OCI-LY3 (cell line): Measurements from ENCODE around the gene MAP2K7.

Experiments used
- H2AFZ ChIP-seq: fragments of 200-600, 300-600 bp; shearing (Covaris generic); 2 replicates; pipeline ENCODE4 v1.6.0; 2014; ENCODE audit warnings: antibody characterized with exemption, low read depth, low read length
- H3K27ac ChIP-seq: fragments of 200-600, 300-600 bp; sonication (generic); 2 replicates; pipeline ENCODE4 v1.5.1; 2014; ENCODE audit warnings: mild to moderate bottlenecking, low read length, moderate library complexity, mixed read lengths
- H3K27me3 ChIP-seq: fragments of 200-600, 300-600 bp; sonication (generic); 2 replicates; pipeline ENCODE4 v1.6.1; 2014; ENCODE audit warnings: low read depth, low read length, mixed read lengths
- H3K36me3 ChIP-seq: fragments of 200-600, 300-600 bp; sonication (generic); replicated peaks from 2 replicates; pipeline ENCODE3; 2014; ENCODE audit warnings: low read depth, low read length, mixed read lengths
- H3K4me1 ChIP-seq: fragments of 300-600, 200-600 bp; sonication (generic); 2 replicates; pipeline ENCODE4 v1.6.1; 2014; ENCODE audit warnings: low read length, mixed read lengths
- H3K4me2 ChIP-seq: fragments of 200-600, 300-600 bp; sonication (generic); 2 replicates; pipeline ENCODE4 v1.6.1; 2014; ENCODE audit warnings: low read length, mixed read lengths
- H3K4me3 ChIP-seq: fragments of 300-600, 200-600 bp; sonication (generic); 2 replicates; pipeline ENCODE4 v1.5.1; 2014; ENCODE audit warnings: antibody characterized with exemption, mild to moderate bottlenecking, low read length, moderate library complexity
- H3K79me2 ChIP-seq: fragments of 300-600, 200-600 bp; shearing (Covaris generic); 2 replicates; pipeline ENCODE4 v1.6.1; 2014; ENCODE audit warnings: mild to moderate bottlenecking, low read length, mixed read lengths
- H3K9ac ChIP-seq: fragments of 300-600, 200-600 bp; shearing (Covaris generic); 2 replicates; pipeline ENCODE4 v1.6.0; 2014; ENCODE audit warnings: mild to moderate bottlenecking, low read length, moderate library complexity
- H3K9me3 ChIP-seq: fragments of 200-600, 300-600 bp; shearing (Covaris generic); 2 replicates; pipeline ENCODE4 v1.6.1; 2014; ENCODE audit warnings: low read length, mixed read lengths; ENCODE audit not compliant: insufficient read depth
- H4K20me1 ChIP-seq: fragments of 200-600, 300-600 bp; sonication (generic); 2 replicates; pipeline ENCODE4 v1.6.1; 2016; ENCODE audit warnings: low read length, mixed read lengths; ENCODE audit not compliant: insufficient read depth
- EZH2phosphoT487 ChIP-seq: fragments of 200-600 bp; shearing (Covaris generic); IDR thresholded peaks from 2 replicates; pipeline ENCODE4 v1.6.1; 2018; ENCODE audit warnings: antibody characterized with exemption, mixed run types, low read depth
- TF ChIP-seq, protein P1 (sequence below): fragments of 200-600, 300-600 bp; sonication (generic); IDR thresholded peaks from 2 replicates; pipeline ENCODE4 v1.5.1; 2014; ENCODE audit warnings: antibody characterized with exemption, low read length, low read depth

The MAP2K7 gene

DNA sequence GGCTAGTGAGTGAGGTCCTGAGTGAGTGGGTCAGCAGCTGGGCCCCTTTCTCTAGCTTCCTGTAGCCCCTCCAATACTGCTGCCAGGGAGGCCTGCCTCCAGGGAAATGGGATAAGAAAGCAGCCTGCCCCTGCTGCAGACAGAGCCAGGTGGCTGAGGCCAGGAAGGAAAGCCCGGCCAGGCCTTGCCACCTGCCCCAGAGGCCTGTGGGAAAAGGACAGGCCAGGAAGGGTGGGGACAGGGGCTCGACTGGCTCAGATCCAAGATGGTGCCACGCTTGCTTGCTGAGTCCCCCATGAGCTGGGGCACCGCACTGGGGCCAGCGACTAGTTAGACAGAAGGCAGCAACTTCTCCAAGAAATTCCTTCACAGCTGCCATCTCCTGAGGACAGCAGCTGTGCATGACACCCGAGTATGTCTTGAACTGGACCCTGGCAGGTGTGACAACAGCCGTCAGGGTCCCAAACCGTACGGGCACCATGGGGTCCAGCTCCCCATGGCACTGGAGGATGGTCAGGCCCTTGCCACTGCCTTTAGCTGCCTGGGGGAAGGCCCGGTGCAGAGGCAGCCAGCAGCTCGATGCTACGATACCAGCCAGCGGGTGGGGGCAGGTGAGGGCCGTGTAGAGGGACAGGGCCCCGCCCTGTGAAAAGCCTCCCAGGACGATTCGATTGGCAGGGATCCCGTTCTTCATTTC lies 24.4 kb upstream of the MAP2K7 start:
- Histone ChIP-seq H3K79me2 (no peaks in the 10 kb centered on the region), H3K9me3 (no peaks in the 10 kb centered on the region), H2AFZ (no peak overlapping the region; the same call in 1 of the 2 replicates), H3K9ac (no peak overlapping the region), H3K4me1 (no peaks in the 10 kb centered on the region), H3K36me3 (peaks cover 2% of the 10 kb centered on the region), H3K4me3 (no peak overlapping the region), H4K20me1 (no peaks in the 10 kb centered on the region), H3K27me3 (no peaks in the 10 kb centered on the region), H3K27ac (no peak overlapping the region), H3K4me2 (no peak overlapping the region)
- TF ChIP-seq EZH2phosphoT487 = no peak
- TF ChIP-seq, protein P1, sequence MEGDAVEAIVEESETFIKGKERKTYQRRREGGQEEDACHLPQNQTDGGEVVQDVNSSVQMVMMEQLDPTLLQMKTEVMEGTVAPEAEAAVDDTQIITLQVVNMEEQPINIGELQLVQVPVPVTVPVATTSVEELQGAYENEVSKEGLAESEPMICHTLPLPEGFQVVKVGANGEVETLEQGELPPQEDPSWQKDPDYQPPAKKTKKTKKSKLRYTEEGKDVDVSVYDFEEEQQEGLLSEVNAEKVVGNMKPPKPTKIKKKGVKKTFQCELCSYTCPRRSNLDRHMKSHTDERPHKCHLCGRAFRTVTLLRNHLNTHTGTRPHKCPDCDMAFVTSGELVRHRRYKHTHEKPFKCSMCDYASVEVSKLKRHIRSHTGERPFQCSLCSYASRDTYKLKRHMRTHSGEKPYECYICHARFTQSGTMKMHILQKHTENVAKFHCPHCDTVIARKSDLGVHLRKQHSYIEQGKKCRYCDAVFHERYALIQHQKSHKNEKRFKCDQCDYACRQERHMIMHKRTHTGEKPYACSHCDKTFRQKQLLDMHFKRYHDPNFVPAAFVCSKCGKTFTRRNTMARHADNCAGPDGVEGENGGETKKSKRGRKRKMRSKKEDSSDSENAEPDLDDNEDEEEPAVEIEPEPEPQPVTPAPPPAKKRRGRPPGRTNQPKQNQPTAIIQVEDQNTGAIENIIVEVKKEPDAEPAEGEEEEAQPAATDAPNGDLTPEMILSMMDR = no peak

GRCh38 chr19:7879836-7880235 lies 23.8 kb upstream of the MAP2K7 start:
- Histone ChIP-seq H3K79me2 (no peaks in the 10 kb centered on the region), H4K20me1 (no peaks in the 10 kb centered on the region), H3K27me3 (no peaks in the 10 kb centered on the region), H3K4me3 (no peak overlapping the region), H3K4me2 (no peak overlapping the region), H3K27ac (no peak overlapping the region), H2AFZ (no peak overlapping the region), H3K9ac (no peak overlapping the region), H3K9me3 (no peaks in the 10 kb centered on the region), H3K36me3 (peaks cover 2% of the 10 kb centered on the region), H3K4me1 (no peaks in the 10 kb centered on the region)
- TF ChIP-seq, protein P1 = no peak
- no peak for TF ChIP-seq EZH2phosphoT487

GRCh38 chr19:7881910-7882309 lies 21.8 kb upstream of the MAP2K7 start:
- Histone ChIP-seq H3K79me2 (no peaks in the 10 kb centered on the region), H4K20me1 (no peaks in the 10 kb centered on the region), H3K9ac (no peak overlapping the region), H2AFZ (no peak overlapping the region), H3K27me3 (no peaks in the 10 kb centered on the region), H3K4me2 (no peak overlapping the region), H3K9me3 (no peaks in the 10 kb centered on the region), H3K27ac (no peak overlapping the region), H3K4me1 (no peaks in the 10 kb centered on the region), H3K36me3 (peaks cover 2% of the 10 kb centered on the region), H3K4me3 (no peak overlapping the region)
- no peak for TF ChIP-seq EZH2phosphoT487
- TF ChIP-seq, protein P1 = no peak

DNA sequence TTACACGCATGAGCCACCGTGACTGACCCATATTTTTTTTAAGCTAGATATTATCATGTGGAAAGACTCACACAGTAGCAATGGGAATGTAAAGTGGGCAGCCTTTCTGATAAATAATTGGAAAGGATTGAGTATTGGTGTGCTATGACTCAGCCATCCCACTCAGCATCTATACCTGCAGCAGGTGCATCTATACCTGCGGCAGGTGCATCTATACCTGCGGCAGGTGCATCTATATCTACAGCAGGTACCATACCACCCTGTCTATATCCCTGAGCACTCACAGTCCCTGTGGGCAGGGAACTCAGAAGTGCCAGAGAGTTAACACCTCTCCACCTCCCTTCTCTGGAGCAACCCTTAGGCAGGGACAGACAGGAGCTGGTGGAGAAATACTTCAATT lies 20.6 kb upstream of the MAP2K7 start:
- no peaks in the 10 kb centered on the region for H4K20me1 ChIP-seq
- H3K4me2 ChIP-seq = no peak overlapping the region
- peaks cover 2% of the 10 kb centered on the region for H3K36me3 ChIP-seq
- H3K27ac ChIP-seq = no peak overlapping the region
- no peaks in the 10 kb centered on the region for H3K79me2 ChIP-seq
- H3K9ac ChIP-seq = no peak overlapping the region
- no peaks in the 10 kb centered on the region for H3K27me3 ChIP-seq
- no peaks in the 10 kb centered on the region for H3K4me1 ChIP-seq
- H3K4me3 ChIP-seq = no peak overlapping the region
- no peak overlapping the region for H2AFZ ChIP-seq
- H3K9me3 ChIP-seq = no peaks in the 10 kb centered on the region
- TF ChIP-seq, protein P1 = no peak
- TF ChIP-seq EZH2phosphoT487 = no peak
